Ishikawa (cell line): ENCODE results near the gene FMO5.

Experiments
- CEBPB ChIP-seq: IDR thresholded peaks from 2 replicates; pipeline ENCODE4 v1.6.1; 2012
- CREB1 ChIP-seq: IDR thresholded peaks from 2 replicates; pipeline ENCODE4 v1.6.1; 2012; ENCODE audit warnings: low read depth
- EGR1 ChIP-seq: IDR thresholded peaks from 2 replicates; pipeline ENCODE4 v1.6.1; 2012
- EP300 ChIP-seq: IDR thresholded peaks from 2 replicates; pipeline ENCODE4 v1.6.1; 2012; ENCODE audit warnings: borderline replicate concordance
- FOXM1 ChIP-seq: IDR thresholded peaks from 2 replicates; pipeline ENCODE4 v1.6.1; 2012; ENCODE audit warnings: low read depth, borderline replicate concordance
- MAX ChIP-seq: IDR thresholded peaks from 2 replicates; pipeline ENCODE4 v1.6.1; 2012
- RAD21 ChIP-seq: IDR thresholded peaks from 2 replicates; pipeline ENCODE4 v1.6.1; 2012; ENCODE audit warnings: low read depth
- TAF1 ChIP-seq: IDR thresholded peaks from 2 replicates; pipeline ENCODE4 v1.6.1; 2012; ENCODE audit warnings: low read depth, mild to moderate bottlenecking
- TCF12 ChIP-seq: IDR thresholded peaks from 2 replicates; pipeline ENCODE4 v1.6.1; 2012; ENCODE audit warnings: low read depth
- TEAD4 ChIP-seq: IDR thresholded peaks from 2 replicates; pipeline ENCODE4 v1.6.1; 2012
- YY1 ChIP-seq: IDR thresholded peaks from 2 replicates; pipeline ENCODE4 v1.6.1; 2012; ENCODE audit warnings: low read depth
- ZBTB7A ChIP-seq: IDR thresholded peaks from 2 replicates; pipeline ENCODE4 v1.6.1; 2012; ENCODE audit warnings: low read depth
- TF ChIP-seq, protein P1 (sequence below): IDR thresholded peaks from 2 replicates; pipeline ENCODE4 v1.6.1; 2012; ENCODE audit warnings: low read depth, mild to moderate bottlenecking

DNA sequence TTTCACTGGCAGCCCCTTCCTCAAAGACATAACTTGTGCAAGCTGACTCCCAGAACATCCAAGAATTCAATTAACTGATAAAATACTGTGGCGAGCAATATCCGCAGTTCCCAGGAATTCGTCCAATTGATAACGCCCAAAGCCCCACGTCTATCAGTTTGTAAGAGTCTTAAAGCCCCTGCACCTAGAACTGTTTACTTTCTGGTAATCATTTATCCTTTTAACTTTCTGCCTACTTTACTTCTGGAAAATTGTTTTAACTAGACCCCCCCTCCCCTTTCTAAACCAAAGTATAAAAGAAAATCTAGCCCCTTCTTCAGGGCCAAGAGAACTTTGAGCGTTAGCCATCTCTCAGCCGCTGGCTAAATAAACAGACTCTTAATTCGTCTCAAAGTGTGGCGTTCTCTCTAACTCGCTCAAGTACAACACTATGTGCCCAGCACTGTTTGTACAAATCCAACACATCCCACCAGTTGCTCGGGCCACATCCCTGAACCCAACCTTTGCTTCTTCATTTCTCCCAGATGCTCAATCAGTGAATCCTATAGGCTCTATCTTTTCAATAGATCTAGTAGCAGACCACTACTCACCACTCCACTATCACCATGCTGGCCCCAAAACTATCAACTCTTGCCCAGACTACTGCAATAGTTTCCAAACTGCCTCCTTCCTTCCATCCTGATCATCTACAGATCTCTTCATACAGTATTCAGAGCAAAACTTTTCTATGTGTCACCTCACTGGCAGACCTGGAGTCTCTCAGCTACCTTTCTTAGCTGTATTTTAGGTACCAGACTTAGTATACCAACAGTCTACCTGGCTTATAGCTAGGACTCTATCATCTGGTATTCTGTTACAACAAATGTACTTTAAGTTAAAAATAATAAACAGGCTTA is 14.0 kb upstream of the FMO5 start:
- TF ChIP-seq TEAD4, result no peak
- no peak for TF ChIP-seq EP300
- TF ChIP-seq YY1, result no peak
- TF ChIP-seq FOXM1, result no peak
- no peak for TF ChIP-seq ZBTB7A
- TF ChIP-seq CEBPB, result no peak
- no peak for TF ChIP-seq TAF1
- TF ChIP-seq CREB1, result no peak
- TF ChIP-seq EGR1, result no peak
- TF ChIP-seq, protein P1, sequence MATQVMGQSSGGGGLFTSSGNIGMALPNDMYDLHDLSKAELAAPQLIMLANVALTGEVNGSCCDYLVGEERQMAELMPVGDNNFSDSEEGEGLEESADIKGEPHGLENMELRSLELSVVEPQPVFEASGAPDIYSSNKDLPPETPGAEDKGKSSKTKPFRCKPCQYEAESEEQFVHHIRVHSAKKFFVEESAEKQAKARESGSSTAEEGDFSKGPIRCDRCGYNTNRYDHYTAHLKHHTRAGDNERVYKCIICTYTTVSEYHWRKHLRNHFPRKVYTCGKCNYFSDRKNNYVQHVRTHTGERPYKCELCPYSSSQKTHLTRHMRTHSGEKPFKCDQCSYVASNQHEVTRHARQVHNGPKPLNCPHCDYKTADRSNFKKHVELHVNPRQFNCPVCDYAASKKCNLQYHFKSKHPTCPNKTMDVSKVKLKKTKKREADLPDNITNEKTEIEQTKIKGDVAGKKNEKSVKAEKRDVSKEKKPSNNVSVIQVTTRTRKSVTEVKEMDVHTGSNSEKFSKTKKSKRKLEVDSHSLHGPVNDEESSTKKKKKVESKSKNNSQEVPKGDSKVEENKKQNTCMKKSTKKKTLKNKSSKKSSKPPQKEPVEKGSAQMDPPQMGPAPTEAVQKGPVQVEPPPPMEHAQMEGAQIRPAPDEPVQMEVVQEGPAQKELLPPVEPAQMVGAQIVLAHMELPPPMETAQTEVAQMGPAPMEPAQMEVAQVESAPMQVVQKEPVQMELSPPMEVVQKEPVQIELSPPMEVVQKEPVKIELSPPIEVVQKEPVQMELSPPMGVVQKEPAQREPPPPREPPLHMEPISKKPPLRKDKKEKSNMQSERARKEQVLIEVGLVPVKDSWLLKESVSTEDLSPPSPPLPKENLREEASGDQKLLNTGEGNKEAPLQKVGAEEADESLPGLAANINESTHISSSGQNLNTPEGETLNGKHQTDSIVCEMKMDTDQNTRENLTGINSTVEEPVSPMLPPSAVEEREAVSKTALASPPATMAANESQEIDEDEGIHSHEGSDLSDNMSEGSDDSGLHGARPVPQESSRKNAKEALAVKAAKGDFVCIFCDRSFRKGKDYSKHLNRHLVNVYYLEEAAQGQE, result no peak
- TF ChIP-seq RAD21, result no peak
- no peak for TF ChIP-seq TCF12
- no peak for TF ChIP-seq MAX
